C1 segment of cervical spinal cord (tissue), 14 donors: ENCODE results near the gene SLC13A2.

ENCODE experiments used
- DNase-seq, 14 donors: peaks; one replicate each; lab custom pipeline; 2025; lab: John Stamatoyannopoulos, UW

SLC13A2 gene

DNA sequence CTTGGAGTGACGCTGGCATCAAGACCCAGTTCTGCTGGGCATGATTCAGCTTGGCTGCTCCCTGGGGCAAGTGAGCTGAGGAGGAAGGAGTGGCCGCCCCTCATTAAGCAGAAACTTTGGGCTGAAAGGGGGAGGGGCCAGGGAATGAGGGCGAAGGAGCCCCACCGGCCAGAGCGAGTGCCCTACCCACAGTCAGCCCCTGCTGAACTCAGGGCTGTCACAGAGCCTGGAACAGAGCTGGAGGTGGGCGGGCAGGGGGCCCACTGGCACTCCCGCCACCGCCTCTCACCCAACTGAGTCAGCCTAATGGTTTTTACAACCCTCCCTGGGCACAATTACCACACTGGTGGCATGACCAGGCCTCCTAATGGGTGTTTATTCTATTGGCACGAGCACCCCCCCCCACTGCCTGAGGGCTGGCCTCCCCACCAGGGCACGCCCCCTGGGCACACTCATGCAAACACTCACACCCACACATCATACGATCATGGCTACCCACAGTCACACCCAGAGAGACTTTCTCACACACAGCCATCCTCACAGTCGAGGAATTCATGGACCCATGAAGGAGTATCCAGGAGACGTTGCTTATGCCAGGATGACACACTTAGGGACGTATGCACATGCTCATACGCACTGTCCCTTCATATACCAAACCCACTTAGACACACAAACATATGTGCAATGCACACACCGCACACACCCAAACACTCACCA is 59.8 kb downstream of the SLC13A2 start:
- no peak for DNase-seq

DNA sequence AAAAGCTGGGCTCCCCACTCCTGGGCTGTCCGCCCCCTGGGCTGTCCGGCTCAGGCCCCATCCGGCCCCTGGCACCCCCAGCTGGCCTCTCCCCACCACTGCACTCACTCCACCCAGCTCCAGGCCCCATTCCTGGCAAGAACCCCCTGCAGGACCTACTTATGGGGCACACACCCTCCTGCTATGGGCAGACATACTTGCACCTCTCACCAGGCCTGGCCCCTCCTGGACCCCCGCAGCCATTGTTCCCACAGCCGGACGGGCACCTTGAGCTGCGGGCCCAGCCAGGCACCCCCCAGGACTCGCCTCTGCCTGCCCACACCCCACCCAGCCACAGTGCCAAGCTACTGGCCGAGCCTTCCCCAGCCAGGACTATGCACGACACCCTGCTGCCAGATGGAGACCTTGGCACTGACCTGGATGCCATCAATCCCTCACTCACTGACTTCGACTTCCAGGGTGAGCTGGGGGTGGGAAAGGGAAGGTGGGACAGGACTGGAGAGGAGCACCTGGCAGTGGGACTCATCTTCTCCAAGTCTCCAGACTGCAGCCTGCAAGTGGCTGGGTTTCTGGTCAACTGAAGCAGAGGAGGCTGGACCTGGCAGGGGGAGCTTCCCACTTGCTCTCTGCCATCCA is 61.4 kb downstream of the SLC13A2 start:
- no peak for DNase-seq

DNA sequence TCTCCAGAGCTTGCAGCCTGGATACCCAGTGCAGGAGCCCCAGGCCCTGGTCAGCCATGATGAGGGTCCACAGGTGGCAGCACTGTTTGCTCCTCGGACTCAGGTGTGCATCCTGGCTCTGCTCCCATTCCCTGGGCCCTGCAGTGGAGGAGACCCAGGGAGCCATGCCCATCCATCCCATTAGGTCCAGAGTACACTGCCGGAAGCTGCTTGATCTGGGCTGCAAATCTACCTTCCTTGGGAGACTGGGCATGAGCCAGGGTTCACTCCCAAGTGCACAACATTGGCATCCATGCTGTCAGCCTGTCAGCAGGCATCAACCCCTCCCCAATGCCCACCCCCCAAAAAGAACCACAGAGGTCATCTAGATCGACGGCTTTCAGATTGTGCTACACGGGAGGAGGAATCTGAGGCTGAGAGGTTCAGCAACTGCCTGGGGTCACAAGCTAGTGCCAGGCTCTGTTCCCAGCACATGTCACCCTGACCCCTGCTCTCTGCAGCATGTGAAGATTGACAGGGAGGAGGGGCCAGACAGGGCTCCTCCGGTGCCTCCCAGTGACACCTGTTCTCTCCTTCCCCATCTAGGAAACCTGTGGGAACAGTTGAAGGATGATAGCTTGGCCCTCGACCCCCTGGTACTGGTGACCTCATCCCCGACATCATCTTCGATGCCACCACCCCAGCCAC is 63.2 kb downstream of the SLC13A2 start:
- no peak for DNase-seq

DNA sequence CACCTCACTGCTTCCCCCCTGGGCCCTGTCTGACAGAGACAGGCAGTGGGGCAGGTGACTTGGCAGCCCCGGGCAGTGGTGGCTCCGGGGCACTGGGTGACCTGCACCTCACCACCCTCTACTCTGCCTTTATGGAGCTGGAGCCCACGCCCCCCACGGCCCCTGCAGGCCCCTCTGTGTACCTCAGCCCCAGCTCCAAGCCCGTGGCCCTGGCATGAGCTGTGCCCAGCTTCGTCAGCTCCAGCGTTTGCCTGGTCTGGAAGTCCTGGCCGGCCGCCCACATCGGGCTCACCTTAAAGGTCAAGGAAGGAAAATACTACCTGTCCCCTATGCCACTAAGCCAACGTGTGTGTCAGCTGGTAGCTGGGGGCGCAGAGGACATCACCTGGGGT is 63.8 kb downstream of the SLC13A2 start:
- no peak for DNase-seq

DNA sequence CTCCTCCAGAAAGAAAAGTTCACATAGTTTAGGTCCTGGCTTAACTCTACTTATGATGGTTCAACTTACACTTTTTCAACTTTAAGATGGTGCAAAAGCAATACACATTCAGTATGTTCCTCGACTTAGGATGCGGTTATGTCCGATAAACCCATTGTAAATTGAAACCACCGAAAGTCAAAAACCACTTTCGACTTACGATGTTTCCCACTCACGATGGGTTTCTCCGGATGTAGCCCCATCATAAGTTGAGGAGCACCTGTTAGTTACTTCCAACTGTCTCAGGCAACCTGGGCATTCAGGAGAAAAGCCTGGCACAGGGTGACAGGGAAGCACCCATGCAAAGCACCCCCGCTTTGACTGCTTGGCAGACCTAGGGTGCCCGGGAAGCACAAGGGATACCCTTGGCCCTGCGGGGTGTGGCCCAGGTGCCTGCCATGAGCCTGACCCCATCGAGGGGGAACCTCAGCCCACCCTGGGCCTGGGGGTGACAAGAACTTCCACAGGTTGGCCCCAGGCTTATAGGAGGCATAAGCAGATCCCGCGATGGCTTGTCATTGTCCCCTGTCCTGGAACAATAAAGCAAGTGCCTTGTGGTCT is 65.0 kb downstream of the SLC13A2 start:
- DNase-seq, result no peak

DNA sequence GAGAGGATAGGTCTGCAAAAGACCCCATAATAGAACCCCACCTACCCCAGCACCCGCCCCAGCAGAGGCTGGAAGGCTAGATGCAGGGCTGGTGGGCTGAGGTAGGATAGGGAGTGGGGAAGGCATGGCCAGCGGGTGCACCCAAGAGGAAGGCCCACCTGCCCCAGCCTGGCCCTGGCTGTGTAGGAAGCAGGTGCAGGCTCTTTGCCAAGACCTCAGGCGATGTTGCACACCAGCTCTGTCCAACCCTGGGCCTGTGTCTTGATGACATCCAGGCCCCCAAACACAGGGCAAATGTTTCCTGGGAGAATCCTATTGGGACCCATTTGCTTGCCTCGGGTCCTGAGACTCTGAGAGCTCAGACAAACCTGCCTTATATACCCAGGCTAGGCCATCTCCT is 66.8 kb downstream of the SLC13A2 start:
- DNase-seq, result no peak

DNA sequence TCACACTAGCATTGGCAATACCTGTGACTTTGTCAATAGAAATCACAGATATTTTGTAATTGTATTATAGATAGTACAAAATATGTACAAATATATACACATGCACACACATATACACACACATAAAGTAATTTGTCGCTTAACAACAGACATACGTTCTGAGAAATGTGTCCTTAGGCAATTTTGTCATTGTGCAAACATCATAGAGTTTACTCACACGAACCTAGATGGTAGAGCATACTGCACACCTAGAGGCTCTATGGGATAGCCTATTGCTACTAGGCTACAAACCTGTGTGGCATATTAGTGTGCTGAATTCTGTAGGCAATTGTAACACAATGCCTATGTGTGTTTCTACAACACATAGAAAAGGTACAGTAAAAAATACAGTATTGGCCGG is 68.0 kb downstream of the SLC13A2 start:
- no peak for DNase-seq

DNA sequence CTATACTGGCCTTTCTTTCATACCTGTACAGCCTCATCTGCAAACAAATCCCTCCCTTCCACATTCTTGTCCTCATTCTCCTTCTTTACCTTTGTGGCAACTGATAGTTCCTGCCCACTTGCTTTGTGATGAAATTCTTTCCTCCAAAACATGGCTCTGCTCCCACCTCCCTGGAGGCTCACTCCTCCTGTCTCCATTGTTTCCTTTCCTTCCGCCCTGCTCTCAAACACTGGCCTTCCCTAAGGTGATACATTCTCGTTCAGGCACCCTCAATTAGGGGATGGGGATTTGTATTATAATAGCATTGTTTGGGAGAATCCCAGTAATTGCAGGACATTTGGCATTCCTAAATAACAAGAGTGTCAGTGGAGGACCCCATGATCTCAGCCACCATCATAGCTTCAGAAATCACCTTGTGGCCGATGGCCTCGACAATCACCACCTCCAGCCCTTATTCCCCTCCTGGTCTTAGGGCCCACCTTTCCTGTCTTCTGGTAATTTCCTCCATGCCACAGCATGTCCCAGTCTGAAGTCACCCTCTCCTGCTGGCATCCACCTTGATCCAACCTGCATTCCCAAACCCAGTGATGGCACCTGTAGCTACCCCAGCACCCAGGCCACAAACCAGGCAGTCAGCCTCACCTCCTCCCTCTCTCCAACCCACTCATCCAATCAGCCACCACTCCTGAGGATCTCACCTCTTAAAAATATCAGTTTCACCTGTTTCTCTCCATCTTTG is 71.1 kb downstream of the SLC13A2 start:
- no peak for DNase-seq

DNA sequence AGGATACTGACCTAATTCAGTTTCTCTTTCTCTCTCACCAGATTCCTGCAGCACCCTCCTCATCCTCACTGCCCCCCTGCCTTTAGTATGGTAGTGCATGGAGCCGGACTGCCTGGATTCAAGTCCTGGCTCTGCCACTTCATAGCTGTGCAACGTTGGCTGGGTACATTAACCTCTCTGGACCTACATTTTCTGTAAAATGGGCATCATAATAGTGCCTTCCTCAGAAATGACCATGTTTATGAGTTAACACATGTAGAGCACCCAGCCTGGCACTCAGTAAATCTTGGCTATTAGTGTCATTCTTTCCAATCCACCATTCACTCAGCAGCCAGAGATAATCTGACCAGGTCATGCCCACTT is 71.7 kb downstream of the SLC13A2 start:
- DNase-seq, result no peak

DNA sequence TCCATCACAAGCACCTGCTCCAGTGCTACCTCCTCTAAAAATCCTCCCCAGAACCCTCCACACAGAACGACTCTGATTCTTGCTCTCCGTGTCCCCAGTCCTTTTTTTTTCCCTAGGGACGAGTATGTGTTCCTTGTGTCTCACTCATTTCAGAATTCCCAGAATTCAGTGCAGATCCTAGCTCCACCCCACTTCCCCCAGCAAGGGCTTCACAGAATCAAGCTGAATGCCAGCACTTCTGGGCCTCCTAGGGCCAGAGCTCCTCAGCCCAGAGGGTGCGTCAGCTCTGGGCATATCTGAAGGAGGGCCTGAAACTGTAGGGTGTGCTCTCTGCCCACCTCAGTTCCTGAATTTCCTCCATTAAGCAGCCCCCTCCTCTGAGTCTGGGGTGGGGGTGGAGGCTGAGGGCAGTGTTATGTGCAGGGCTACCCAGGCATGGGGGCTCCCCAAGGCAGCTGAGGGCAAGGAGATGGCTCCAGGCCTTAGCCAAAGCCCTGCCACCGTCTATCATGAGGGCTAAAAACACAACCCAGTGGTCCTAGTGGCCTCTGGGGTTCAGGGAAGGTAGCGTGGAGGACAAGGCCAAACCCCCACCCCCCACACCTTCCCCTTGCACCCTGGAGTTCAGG is 72.5 kb downstream of the SLC13A2 start:
- DNase-seq, result no peak

DNA sequence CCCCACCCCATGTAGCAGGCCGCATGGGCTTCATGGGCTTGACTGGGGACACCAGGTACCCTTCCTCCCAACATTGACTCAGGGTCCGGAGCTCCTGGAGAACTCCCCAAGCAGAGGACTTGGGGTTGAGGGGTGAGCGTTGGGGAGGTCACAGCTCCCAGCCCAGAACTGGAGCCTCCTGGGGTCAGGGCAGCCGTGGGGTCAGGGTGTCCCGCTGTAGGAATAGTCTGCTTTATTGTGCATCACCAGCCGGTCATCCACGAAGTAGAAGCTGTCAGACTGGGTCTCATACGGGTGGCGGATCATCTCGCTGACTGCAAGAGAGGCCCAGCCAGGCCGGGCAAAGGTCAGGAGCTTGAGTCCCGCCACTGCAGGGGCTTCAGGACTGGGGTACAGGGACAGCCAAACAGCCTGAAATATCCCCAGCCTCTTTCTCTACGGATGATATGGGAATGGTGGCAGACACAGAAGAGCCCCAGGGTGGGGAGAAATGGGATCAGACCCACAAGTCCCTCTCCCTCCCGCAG is 73.7 kb downstream of the SLC13A2 start:
- DNase-seq, result no peak
